Endothelial cell of umbilical vein (primary cell): ENCODE data around the gene C1orf198. TPM values are rescaled to one million over a fixed set of nuclear protein-coding genes. Genes with fewer than 3 reads are reported as not detected.

ENCODE experiments used
- BruUV-seq: library from RNA; stranded (reverse); fragments of 400-500 nt; replicated peaks from 2 replicates; lab custom pipeline; 2021; lab: Mats Ljungman, UMichigan
- CTCF ChIA-PET: fragments of 300-600, 350-600 bp; sonication (Branson Sonifier 250); formaldehyde crosslinking; loops from one replicate; lab custom pipeline; 2021; ENCODE audit warnings: antibody characterized with exemption, inconsistent platforms; lab: Charles Lee
- POLR2A ChIA-PET: fragments of 300-600, 350-600 bp; sonication (Branson Sonifier 250); formaldehyde crosslinking; loops from one replicate; lab custom pipeline; 2021; ENCODE audit warnings: antibody characterized with exemption, inconsistent platforms; lab: Charles Lee
- DNase-seq: peaks from one replicate; pipeline ENCODE4 v3.0.0-alpha.2; 2011; ENCODE audit warnings: low read depth, low spot score
- FAIRE-seq: peaks from 2 replicates; lab custom pipeline; 2011; peaks lifted over from hg19 to GRCh38; lab: Jason Lieb, UNC
- H2AFZ ChIP-seq: 2 replicates; pipeline ENCODE4 v1.6.0; 2012; ENCODE audit warnings: low read depth, low read length, control low read depth, inconsistent platforms
- H3K27ac ChIP-seq: 2 replicates; pipeline ENCODE4 v1.5.1; 2011; ENCODE audit warnings: low read depth, mild to moderate bottlenecking, control low read depth, low read length, moderate library complexity; ENCODE audit not compliant: insufficient read depth
- H3K27me3 ChIP-seq, 2 experiments: 2 replicates each; pipeline versions ENCODE4 v1.6.0 to v1.6.1; 2011; ENCODE audit warnings: low read length in 2 of 2, mixed read lengths in 1 of 2; ENCODE audit not compliant: control insufficient read depth in 2 of 2, insufficient read depth in 2 of 2
- H3K36me3 ChIP-seq, 2 experiments: 2 replicates in 1 of 2; 3 replicates in 1 of 2; pipeline ENCODE4 v1.5.1; 2011; ENCODE audit warnings: low read length in 2 of 2, mild to moderate bottlenecking in 1 of 2, moderate library complexity in 1 of 2; ENCODE audit not compliant: control insufficient read depth in 2 of 2, insufficient read depth in 2 of 2; ENCODE audit errors: extremely low read depth in 1 of 2
- H3K4me1 ChIP-seq: 3 replicates; pipeline ENCODE4 v1.5.1; 2011; ENCODE audit warnings: mild to moderate bottlenecking, low read length; ENCODE audit not compliant: control insufficient read depth, insufficient read depth; ENCODE audit errors: extremely low read depth
- H3K4me2 ChIP-seq: 2 replicates; pipeline ENCODE4 v1.6.1; 2011; ENCODE audit warnings: low read length, control low read depth, mixed read lengths; ENCODE audit not compliant: insufficient read depth
- H3K4me3 ChIP-seq, 3 experiments: fragments of 200-600 bp in 1 of 3; sonication (generic), shearing (Covaris generic) in 1 of 3; replicated peaks in 1 of 3; 2 replicates each; pipeline ENCODE4 v1.5.1; 2011 to 2016; ENCODE audit warnings: control low read depth in 3 of 3, low read length in 3 of 3, mild to moderate bottlenecking in 2 of 3, inconsistent platforms in 1 of 3, low read depth in 1 of 3, moderate library complexity in 1 of 3; ENCODE audit not compliant: insufficient read depth in 1 of 3
- H3K79me2 ChIP-seq: 2 replicates; pipeline ENCODE4 v1.6.0; 2012; ENCODE audit warnings: low read length, inconsistent platforms; ENCODE audit not compliant: control insufficient read depth, insufficient read depth
- H3K9ac ChIP-seq: replicated peaks from 2 replicates; pipeline ENCODE3; 2011; ENCODE audit warnings: low read length, control low read depth; ENCODE audit not compliant: insufficient read depth; ENCODE audit errors: extremely low read depth
- H3K9me1 ChIP-seq: replicated peaks from 3 replicates; pipeline ENCODE4 v1.6.0; 2011; ENCODE audit warnings: mild to moderate bottlenecking, low read length; ENCODE audit not compliant: control insufficient read depth, insufficient read depth; ENCODE audit errors: extremely low read depth
- H3K9me3 ChIP-seq: replicated peaks from 2 replicates; pipeline ENCODE4 v1.5.1; 2012; ENCODE audit warnings: low read length, inconsistent platforms; ENCODE audit not compliant: control insufficient read depth, insufficient read depth
- H4K20me1 ChIP-seq: replicated peaks from 2 replicates; pipeline ENCODE3; 2011; ENCODE audit warnings: mild to moderate bottlenecking, low read length; ENCODE audit not compliant: control insufficient read depth, insufficient read depth; ENCODE audit errors: extremely low read depth
- EZH2 ChIP-seq: IDR thresholded peaks from 2 replicates; pipeline ENCODE4 v1.6.1; 2012; ENCODE audit warnings: borderline replicate concordance, low read depth, mild to moderate bottlenecking, moderate library complexity, low read length, inconsistent platforms; ENCODE audit not compliant: severe bottlenecking
- FOS ChIP-seq: IDR thresholded peaks from 2 replicates; pipeline ENCODE4 v1.6.1; 2011; ENCODE audit warnings: mild to moderate bottlenecking, low read length, moderate library complexity, borderline replicate concordance; ENCODE audit not compliant: insufficient read depth
- GATA2 ChIP-seq: IDR thresholded peaks from 2 replicates; pipeline ENCODE4 v1.7.0; 2011; ENCODE audit warnings: low read depth, mild to moderate bottlenecking, moderate library complexity, mixed read lengths, low read length; ENCODE audit not compliant: insufficient read length, insufficient read depth
- JUN ChIP-seq: IDR thresholded peaks from 2 replicates; pipeline ENCODE4 v1.6.1; 2011; ENCODE audit warnings: borderline replicate concordance, low read depth; ENCODE audit not compliant: insufficient read length, insufficient read depth
- MYC ChIP-seq: IDR thresholded peaks from one replicate; pipeline ENCODE4 v1.6.1; 2011; ENCODE audit warnings: mild to moderate bottlenecking, low read depth, low read length
- POLR2A ChIP-seq: IDR thresholded peaks from 2 replicates; pipeline ENCODE4 v1.6.1; 2012; ENCODE audit warnings: low read depth, mild to moderate bottlenecking, control low read depth, low read length
- POLR2AphosphoS5 ChIP-seq: IDR thresholded peaks from 2 replicates; pipeline ENCODE4 v1.6.1; 2012; ENCODE audit warnings: low read depth, mild to moderate bottlenecking, control low read depth, low read length, moderate library complexity; ENCODE audit not compliant: insufficient read depth
- dilution Hi-C: fragments of 300-500 bp; cut with MboI; formaldehyde crosslinking; loops from one replicate; pipeline ENCODE4 v1.15.0; 2019; ENCODE audit warnings: low sequenced_read_pairs; ENCODE audit not compliant: extremely low pct_ligation_motif_present
- intact Hi-C: fragments of 100-400 bp; cut with micrococcal nuclease; formaldehyde crosslinking; loops from one replicate; pipeline ENCODE4 v1.10.0; 2022
- polyA plus RNA-seq, 4 experiments: library from polyadenylated mRNA; depleted of rRNA in 3 of 4; stranded (reverse) in 3 of 4; unstranded in 1 of 4; fragments of >200 nt; gene quantifications; 2 replicates each; pipeline versions ENCODE4 v1.2.1 to v1.2.3, GENCODE V29; 2011 to 2012; ENCODE audit warnings: missing spikeins in 1 of 4
- total RNA-seq: library from RNA; stranded (reverse); gene quantifications from 2 replicates; pipeline ENCODE4 v1.2.3, GENCODE V29; 2021
- TF ChIP-seq, protein P1 (sequence below): IDR thresholded peaks from 2 replicates; pipeline ENCODE4 v1.6.1; 2011; ENCODE audit not compliant: insufficient read depth, insufficient read length
- TF ChIP-seq, protein P2 (sequence below), 2 donors: IDR thresholded peaks; 1 replicate in 1 of 2; 2 replicates in 1 of 2; pipeline ENCODE4 v1.5.1; 2011; ENCODE audit warnings: low read length in 2 of 2, mild to moderate bottlenecking in 2 of 2, moderate library complexity in 2 of 2, control low read depth in 1 of 2, inconsistent platforms in 1 of 2, low read depth in 1 of 2; ENCODE audit not compliant: insufficient read depth in 1 of 2; ENCODE audit errors: extremely low read depth in 1 of 2

The C1orf198 gene
- total and polyA plus RNA-seq, 2 donors (not counting 3 experiments of a cell fraction or from before 2014, with no cell fraction given), result 21.2 to 29.2 TPM

DNA sequence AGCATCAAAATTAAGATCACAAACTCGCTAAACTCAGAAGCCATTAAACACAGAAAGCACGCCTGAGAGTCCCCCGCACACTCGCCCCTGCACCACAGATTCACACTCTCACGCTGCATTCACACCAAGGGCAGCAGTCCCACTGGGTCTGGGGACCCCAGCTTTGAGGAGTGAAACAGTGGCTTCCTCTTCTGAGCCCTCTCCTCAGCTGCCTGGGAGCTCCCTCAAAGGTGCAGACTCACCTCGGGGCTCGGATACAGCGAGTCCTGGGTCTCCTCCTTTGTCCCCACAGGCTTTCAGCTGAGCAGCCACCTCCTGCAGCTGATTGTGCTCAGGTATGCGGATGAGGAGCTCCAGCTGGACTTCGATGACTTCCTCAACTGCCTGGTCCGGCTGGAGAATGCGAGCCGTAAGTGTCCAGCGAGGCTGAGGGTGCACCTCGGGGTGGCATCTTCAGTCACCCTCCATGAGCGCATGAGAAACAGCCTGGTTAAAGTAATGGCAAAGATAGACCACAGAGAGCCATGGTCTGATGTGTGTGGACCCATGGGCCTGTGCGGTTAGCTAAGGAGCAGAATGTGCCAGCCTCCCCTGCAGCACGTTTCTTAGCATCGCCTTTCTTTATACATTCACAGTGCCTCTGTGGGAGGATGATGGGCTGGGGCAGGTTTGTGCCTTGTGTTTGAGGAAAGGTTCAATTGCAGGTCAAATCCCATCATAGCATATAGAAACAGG, 73.3 kb downstream of the C1orf198 start:
- intact Hi-C loops (loop anchor here (5.0 kb wide), 1 partner anchor 807 kb away; no protein-coding TSS in a partner anchor), dilution Hi-C loops (no loop called here)
- DNase-seq, result no peak
- no peaks in the 10 kb centered on the region for H3K9me1 ChIP-seq
- H3K79me2 ChIP-seq, result no peaks in the 10 kb centered on the region
- no peak overlapping the region for H3K4me3 ChIP-seq
- POLR2A ChIA-PET, result no interaction called here
- CTCF ChIA-PET, result interaction anchor here (1.1 kb wide), 1 partner anchor 420 kb away, joined by 3 read pairs; no protein-coding TSS in a partner anchor
- H4K20me1 ChIP-seq, result no peaks in the 10 kb centered on the region
- H3K4me1 ChIP-seq, result no peaks in the 10 kb centered on the region
- FAIRE-seq, result no peak
- H3K4me2 ChIP-seq, result no peak overlapping the region
- TF ChIP-seq POLR2A (no peak), GATA2 (no peak), MYC (no peak), POLR2AphosphoS5 (no peak), EZH2 (no peak), JUN (no peak), FOS (no peak)
- TF ChIP-seq, protein P1, sequence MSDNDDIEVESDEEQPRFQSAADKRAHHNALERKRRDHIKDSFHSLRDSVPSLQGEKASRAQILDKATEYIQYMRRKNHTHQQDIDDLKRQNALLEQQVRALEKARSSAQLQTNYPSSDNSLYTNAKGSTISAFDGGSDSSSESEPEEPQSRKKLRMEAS, result no peak
- TF ChIP-seq, protein P2, sequence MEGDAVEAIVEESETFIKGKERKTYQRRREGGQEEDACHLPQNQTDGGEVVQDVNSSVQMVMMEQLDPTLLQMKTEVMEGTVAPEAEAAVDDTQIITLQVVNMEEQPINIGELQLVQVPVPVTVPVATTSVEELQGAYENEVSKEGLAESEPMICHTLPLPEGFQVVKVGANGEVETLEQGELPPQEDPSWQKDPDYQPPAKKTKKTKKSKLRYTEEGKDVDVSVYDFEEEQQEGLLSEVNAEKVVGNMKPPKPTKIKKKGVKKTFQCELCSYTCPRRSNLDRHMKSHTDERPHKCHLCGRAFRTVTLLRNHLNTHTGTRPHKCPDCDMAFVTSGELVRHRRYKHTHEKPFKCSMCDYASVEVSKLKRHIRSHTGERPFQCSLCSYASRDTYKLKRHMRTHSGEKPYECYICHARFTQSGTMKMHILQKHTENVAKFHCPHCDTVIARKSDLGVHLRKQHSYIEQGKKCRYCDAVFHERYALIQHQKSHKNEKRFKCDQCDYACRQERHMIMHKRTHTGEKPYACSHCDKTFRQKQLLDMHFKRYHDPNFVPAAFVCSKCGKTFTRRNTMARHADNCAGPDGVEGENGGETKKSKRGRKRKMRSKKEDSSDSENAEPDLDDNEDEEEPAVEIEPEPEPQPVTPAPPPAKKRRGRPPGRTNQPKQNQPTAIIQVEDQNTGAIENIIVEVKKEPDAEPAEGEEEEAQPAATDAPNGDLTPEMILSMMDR (IDR thresholded peaks at IDR 0.05; ENCODE audit: extremely low read depth in 1 of 2, insufficient read depth in 1 of 2, low read depth in 1 of 2, low read length in 2 of 2), result no peak
- H2AFZ ChIP-seq, result no peak overlapping the region
- H3K27me3 ChIP-seq, result no peaks in the 10 kb centered on the region
- no peak overlapping the region for H3K9ac ChIP-seq
- no peaks in the 10 kb centered on the region for H3K9me3 ChIP-seq
- BruUV-seq, result no TSS peak
- no peaks in the 10 kb centered on the region for H3K36me3 ChIP-seq
- H3K27ac ChIP-seq, result no peak overlapping the region
